AG04450 (cell line): Measurements from ENCODE around the gene NEMP1. TPM values are rescaled to one million over a fixed set of nuclear protein-coding genes. Genes with fewer than 3 reads are reported as not detected.

Experiments used
- CTCF ChIA-PET: fragments of 300-600, 350-600 bp; formaldehyde crosslinking; extraction: SDS; loops from one replicate; lab custom pipeline; 2022; ENCODE audit warnings: antibody characterized with exemption, inconsistent platforms; lab: Charles Lee
- POLR2A ChIA-PET: fragments of 350-600 bp; formaldehyde crosslinking; extraction: SDS; loops from one replicate; lab custom pipeline; 2021; ENCODE audit warnings: antibody characterized with exemption, inconsistent platforms; lab: Yijun Ruan, JAX
- DNase-seq: peaks from one replicate; pipeline ENCODE4 v3.0.0-alpha.2; 2011; ENCODE audit warnings: low read depth, low spot score
- H3K27ac ChIP-seq: one replicate; pipeline ENCODE4 v1.5.1; 2012; ENCODE audit warnings: low read depth, low read length, control low read depth
- H3K27me3 ChIP-seq: one replicate; pipeline ENCODE4 v1.6.0; 2012; ENCODE audit warnings: low read length; ENCODE audit not compliant: control insufficient read depth, insufficient read depth
- H3K4me3 ChIP-seq: 2 replicates; pipeline ENCODE4 v1.5.1; 2011; ENCODE audit warnings: mild to moderate bottlenecking, low read depth, low read length, control low read depth
- H3K9me3 ChIP-seq: 2 replicates; pipeline ENCODE4 v1.5.1; 2012; ENCODE audit warnings: low read length; ENCODE audit not compliant: control insufficient read depth, insufficient read depth
- polyA plus RNA-seq: library from polyadenylated mRNA; depleted of rRNA; stranded (reverse); fragments of >200 nt; gene quantifications from 2 replicates; pipeline ENCODE4 v1.2.3, GENCODE V29; 2011
- TF ChIP-seq, protein P1 (sequence below): IDR thresholded peaks from 2 replicates; pipeline ENCODE4 v1.5.1; 2011; ENCODE audit warnings: low read depth, low read length, control low read depth, inconsistent platforms

NEMP1 gene
- polyA plus RNA-seq, 1 experiment = 11.9 TPM

DNA sequence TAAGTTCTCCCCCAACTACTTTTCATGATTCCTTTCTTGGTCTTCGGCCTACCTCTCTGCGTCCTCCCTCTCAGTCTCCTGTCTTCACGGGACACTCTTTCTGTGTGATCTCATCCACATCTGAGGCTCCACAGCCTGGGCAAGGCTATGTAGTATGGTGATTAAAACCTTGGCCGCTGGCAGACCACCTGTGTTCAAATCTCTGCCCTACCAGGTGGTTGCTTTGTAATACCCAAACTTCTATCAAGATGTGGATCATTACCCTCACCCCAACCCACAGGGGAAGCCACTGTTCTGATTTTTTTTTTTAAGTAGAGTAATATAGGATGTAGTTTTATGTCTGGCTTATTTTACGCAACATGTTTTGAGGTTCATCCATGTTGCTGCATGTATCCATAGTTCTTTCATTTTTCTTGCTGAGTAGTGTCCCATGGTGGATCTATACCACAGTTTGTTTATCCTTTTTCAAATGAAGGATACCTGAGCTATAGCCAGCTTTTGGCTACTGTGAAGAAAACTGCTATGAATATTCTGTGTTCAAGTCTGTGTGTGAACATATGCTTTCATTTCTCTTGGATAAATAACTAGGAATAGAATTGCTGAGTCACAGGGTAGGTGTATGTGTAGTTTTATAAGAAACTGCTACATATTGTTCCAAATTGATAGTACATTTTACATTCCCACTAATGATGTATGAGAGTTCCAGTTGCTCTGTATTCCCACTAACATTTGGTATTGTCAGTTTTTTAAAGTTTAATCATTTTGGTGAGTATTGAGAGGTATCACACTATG, 40.9 kb upstream of the NEMP1 start:
- H3K27ac ChIP-seq = no peak overlapping the region
- H3K9me3 ChIP-seq = no peaks in the 10 kb centered on the region
- no peak for DNase-seq
- ChIA-PET CTCF (interaction anchor here (0.7 to 2.1 kb wide), 2 partner anchors 56 to 91 kb away, joined by 3 to 13 read pairs; no protein-coding TSS in a partner anchor), POLR2A (no interaction called here)
- H3K27me3 ChIP-seq = no peaks in the 10 kb centered on the region
- no peak overlapping the region for H3K4me3 ChIP-seq
- TF ChIP-seq, protein P1, sequence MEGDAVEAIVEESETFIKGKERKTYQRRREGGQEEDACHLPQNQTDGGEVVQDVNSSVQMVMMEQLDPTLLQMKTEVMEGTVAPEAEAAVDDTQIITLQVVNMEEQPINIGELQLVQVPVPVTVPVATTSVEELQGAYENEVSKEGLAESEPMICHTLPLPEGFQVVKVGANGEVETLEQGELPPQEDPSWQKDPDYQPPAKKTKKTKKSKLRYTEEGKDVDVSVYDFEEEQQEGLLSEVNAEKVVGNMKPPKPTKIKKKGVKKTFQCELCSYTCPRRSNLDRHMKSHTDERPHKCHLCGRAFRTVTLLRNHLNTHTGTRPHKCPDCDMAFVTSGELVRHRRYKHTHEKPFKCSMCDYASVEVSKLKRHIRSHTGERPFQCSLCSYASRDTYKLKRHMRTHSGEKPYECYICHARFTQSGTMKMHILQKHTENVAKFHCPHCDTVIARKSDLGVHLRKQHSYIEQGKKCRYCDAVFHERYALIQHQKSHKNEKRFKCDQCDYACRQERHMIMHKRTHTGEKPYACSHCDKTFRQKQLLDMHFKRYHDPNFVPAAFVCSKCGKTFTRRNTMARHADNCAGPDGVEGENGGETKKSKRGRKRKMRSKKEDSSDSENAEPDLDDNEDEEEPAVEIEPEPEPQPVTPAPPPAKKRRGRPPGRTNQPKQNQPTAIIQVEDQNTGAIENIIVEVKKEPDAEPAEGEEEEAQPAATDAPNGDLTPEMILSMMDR = no peak

DNA sequence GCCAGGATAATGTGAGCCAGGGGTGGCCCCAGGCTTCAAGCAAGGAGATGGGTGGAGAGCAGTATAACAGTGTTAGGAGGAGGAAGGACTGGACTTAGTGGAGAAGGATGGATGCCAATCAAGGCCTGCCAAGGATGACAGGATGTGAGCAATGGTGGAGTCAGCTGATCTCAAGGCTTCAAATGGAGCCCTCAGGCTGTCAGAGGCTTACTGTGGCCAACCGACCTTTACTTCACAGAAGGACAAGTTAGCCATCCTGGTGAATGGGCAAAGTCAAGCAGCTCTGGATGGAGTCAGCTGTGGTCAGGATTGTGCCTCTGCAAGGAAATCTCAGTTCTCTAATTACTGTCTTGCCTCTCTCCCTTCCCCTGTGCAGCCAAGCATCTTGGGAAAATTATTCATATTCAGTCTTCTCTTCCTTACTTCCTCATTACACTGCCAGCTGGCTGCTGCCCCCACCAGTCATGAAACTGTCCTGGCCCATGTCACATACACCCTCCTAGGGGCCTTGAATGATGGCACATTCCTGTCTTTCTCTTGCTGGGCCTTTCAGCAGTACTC, 40.2 kb upstream of the NEMP1 start:
- no peak overlapping the region for H3K27ac ChIP-seq
- CTCF ChIA-PET = interaction anchor here (0.8 kb wide), 1 partner anchor 11 kb away, joined by 3 read pairs; no protein-coding TSS in a partner anchor
- POLR2A ChIA-PET = no interaction called here

DNA sequence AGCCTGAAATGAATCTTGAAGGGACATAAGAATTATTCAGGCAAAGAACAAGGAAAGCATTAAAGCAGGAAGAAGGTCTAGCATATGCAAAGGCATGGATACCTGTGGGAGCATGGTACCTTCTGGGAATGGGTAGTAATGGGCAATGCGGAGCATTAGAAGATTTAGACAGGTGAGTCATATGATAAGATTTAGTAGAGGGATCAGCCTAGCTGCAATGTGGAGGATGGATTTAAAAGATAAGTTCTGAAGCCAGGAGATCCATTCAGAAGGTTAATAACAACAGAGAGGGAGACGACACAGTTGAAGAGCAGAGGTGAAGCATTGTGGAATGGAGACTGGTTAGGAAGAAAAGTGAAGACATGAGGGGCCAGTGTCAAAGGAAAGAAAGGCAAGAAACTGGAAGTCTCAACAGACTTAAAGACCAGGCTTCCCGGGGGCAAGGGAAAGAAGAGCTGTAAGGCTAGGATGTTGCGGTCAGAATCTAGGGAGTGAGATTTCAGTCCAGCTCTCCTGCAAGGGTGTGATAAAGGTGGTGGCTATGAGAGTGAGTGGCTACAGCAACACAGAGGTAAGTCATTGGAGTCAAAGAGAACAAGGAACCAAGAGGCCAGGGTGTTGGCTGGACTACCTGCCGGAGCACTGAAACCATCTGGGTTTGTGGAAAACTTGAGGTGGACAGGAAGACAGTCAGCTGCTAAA, 38.1 kb upstream of the NEMP1 start:
- CTCF ChIA-PET = interaction anchor here (0.6 to 2.3 kb wide), 4 partner anchors 7 to 59 kb away, joined by 3 to 26 read pairs (median 5); no protein-coding TSS in a partner anchor
- POLR2A ChIA-PET = no interaction called here

More for the DNA sequence above, 40.2 kb upstream of the NEMP1 start:
- Histone ChIP-seq H3K9me3 (no peaks in the 10 kb centered on the region), H3K27me3 (no peaks in the 10 kb centered on the region), H3K4me3 (no peak overlapping the region)
- TF ChIP-seq, protein P1 = no peak
- DNase-seq = no peak

DNA sequence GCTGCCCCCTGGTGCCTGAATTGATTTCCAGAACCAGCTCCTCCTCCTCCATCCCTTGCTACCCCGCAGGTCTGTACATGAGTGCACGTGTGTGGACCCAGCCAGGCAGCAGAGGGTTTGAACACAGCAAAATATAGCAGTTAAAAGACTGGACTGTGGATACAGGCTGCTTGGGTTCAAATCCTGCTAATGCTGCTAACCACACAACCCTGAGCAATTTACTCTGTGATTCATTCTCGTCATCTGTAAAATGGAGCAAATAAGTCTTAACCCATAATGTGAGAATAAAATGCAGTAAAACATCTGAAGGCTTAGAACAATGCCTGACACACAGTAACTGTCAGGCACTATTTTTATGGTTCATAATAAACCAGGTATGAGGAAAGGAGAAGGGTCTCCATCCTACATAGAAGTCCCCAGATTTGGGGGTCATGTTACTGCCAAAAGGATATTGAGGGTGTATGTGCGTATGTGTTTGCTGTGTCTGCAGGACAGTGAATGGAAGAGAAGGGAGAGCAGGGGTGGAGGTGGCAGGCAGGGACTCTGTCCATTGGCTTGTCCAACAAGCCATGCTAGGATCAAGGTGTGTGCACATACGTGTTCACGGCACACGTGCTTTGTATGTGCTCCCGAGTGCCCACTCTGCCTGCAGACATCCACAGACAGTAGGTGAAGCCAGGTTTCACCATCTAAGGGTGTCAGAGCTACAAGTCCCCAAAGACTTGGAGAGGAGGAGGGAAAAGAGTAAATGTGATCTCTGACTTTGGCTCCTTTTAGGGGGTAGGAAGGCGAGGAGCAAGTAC, 34.1 kb upstream of the NEMP1 start:
- Histone ChIP-seq H3K27me3 (no peaks in the 10 kb centered on the region), H3K4me3 (peak overlapping the region; percentile 87), H3K27ac (peak overlapping the region; percentile 99), H3K9me3 (no peaks in the 10 kb centered on the region)
- DNase-seq = no peak
- TF ChIP-seq, protein P1 = no peak; the same call in 1 of the 2 replicates
- ChIA-PET CTCF (interaction anchor here (0.5 to 3.5 kb wide), 19 partner anchors 9 to 130 kb away, joined by 3 to 47 read pairs (median 7); partner anchors contain the start of gene NEMP1), POLR2A (interaction anchor here (0.6 to 10.8 kb wide), 21 partner anchors 9 to 735 kb away, joined by 3 to 258 read pairs (median 4); partner anchors contain the start of genes LRP1, NAB2, NEMP1 and SHMT2)

More for the DNA sequence above, 38.1 kb upstream of the NEMP1 start:
- Histone ChIP-seq H3K9me3 (no peaks in the 10 kb centered on the region), H3K4me3 (no peak overlapping the region), H3K27me3 (no peaks in the 10 kb centered on the region), H3K27ac (no peak overlapping the region)
- TF ChIP-seq, protein P1 = no peak
- DNase-seq = no peak
